ENCODE results near the gene C8G. TPM values are rescaled to one million over a fixed set of nuclear protein-coding genes. Genes with fewer than 3 reads are reported as not detected.

C8G gene
- total and polyA plus RNA-seq, 2 donors (not counting 1 experiment from before 2014, with no cell fraction given) = 1.7 to 2.8 TPM

DNA sequence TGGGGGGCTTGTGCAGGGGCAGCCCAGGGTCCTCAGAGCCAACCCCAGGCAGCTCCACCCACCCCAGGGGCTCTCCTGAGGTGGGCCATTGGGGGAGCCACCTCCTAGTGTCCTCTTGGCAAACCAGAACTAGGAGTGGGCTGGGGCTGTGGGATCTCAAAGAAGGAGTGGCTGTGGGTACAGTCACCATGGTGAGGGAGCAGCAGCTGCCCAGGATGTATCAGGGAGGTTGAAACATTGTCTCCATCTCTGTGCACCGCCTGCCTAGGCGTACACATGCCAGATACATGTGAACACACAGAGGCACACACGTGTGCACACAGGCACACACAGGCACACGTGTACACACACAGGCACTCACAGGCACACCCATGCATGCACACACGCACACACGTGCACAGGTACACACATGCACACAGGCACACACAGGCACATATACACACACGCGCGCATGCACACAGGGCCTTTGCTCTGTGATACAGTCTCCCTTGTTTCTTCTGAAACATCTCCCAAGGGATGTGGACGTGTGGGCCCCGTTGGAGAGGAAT lies 17.7 kb downstream of the C8G start:
- Mint-ChIP-seq H3K27me3 (peaks cover 5% of the 10 kb centered on the region), H3K9me3 (ENCODE audit: insufficient read depth) (no peaks in the 10 kb centered on the region), H3K4me3 (no peak overlapping the region), H3K27ac (peak overlapping the region; percentile 61), H3K4me1 (peaks cover 11% of the 10 kb centered on the region)
- WGBS (ENCODE audit: insufficient coverage) = 82% methylated on average over 7 of the region's 11 CpGs
- peaks cover 5 to 10% of the 10 kb centered on the region in 2 donors for H3K4me1 ChIP-seq (ENCODE audit: control insufficient read depth in 2 of 2, insufficient read depth in 2 of 2, low read length in 2 of 2)
- POLR2A ChIA-PET = no interaction called here
- ATAC-seq (ENCODE audit: low read depth) (no peak), DNase-seq (no peak)
- no peaks in the 10 kb centered on the region for H3K36me3 ChIP-seq (replicated peaks in 1 of 2; ENCODE audit: control extremely low read depth in 1 of 2, control insufficient read depth in 1 of 2, extremely low read depth in 1 of 2, insufficient read depth in 2 of 2, low read length in 1 of 2)
- H3K27me3 ChIP-seq (replicated peaks in 1 of 4; ENCODE audit: control extremely low read depth in 1 of 4, control insufficient read depth in 3 of 4, insufficient read depth in 4 of 4, low read length in 3 of 4) = peaks cover 0 to 7% (median under 1%) of the 10 kb centered on the region in 4 experiments
- H3K27ac ChIP-seq (ENCODE audit: low read length in 2 of 2) = no peak overlapping the region
- intact Hi-C loops (cut with micrococcal nuclease) = no loop called here
- CTCF ChIA-PET = no interaction called here
- H3K4me2 ChIP-seq (replicated peaks; ENCODE audit: low read depth, low read length, poor library complexity, severe bottlenecking) = no peak overlapping the region
- H3K9me3 ChIP-seq (ENCODE audit: control extremely low read depth in 1 of 3, control insufficient read depth in 2 of 3, insufficient read depth in 1 of 3, low read length in 2 of 3) = peaks cover 0 to 2% (median 0%) of the 10 kb centered on the region in 3 donors
- TF ChIP-seq CTCF (IDR thresholded peaks at IDR 0.05) = no peak
- no peak overlapping the region for H3K4me3 ChIP-seq (ENCODE audit: control extremely low read depth in 1 of 5, extremely low read depth in 1 of 5, insufficient read depth in 1 of 5, low read depth in 2 of 5, low read length in 4 of 5)
- no peak overlapping the region for H3K9ac ChIP-seq (ENCODE audit: low read length)
- H3K79me2 ChIP-seq (ENCODE audit: control insufficient read depth, insufficient read depth, low read length) = no peaks in the 10 kb centered on the region
- no peaks in the 10 kb centered on the region for H4K20me1 ChIP-seq (ENCODE audit: control insufficient read depth, insufficient read depth, low read length, poor library complexity, severe bottlenecking)
- no peak overlapping the region for H2AFZ ChIP-seq (ENCODE audit: insufficient read depth, low read depth, low read length, poor library complexity, severe bottlenecking)

- Histone ChIP-seq H3K4me1 (ENCODE audit: control insufficient read depth in 2 of 2, insufficient read depth in 2 of 2, low read length in 2 of 2) (peaks cover 5 to 10% of the 10 kb centered on the region in 2 donors), H3K27ac (ENCODE audit: low read length in 2 of 2) (no peak overlapping the region), H3K79me2 (ENCODE audit: control insufficient read depth, insufficient read depth, low read length) (no peaks in the 10 kb centered on the region), H2AFZ (ENCODE audit: insufficient read depth, low read depth, low read length, poor library complexity, severe bottlenecking) (no peak overlapping the region), H3K9ac (ENCODE audit: low read length) (no peak overlapping the region), H3K4me3 (ENCODE audit: control extremely low read depth in 1 of 5, extremely low read depth in 1 of 5, insufficient read depth in 1 of 5, low read depth in 2 of 5, low read length in 4 of 5) (no peak overlapping the region), H3K36me3 (replicated peaks in 1 of 2; ENCODE audit: control extremely low read depth in 1 of 2, control insufficient read depth in 1 of 2, extremely low read depth in 1 of 2, insufficient read depth in 2 of 2, low read length in 1 of 2) (no peaks in the 10 kb centered on the region), H4K20me1 (ENCODE audit: control insufficient read depth, insufficient read depth, low read length, poor library complexity, severe bottlenecking) (no peaks in the 10 kb centered on the region), H3K27me3 (replicated peaks in 1 of 4; ENCODE audit: control extremely low read depth in 1 of 4, control insufficient read depth in 3 of 4, insufficient read depth in 4 of 4, low read length in 3 of 4) (peaks cover 0 to 7% (median under 1%) of the 10 kb centered on the region in 4 experiments), H3K4me2 (replicated peaks; ENCODE audit: low read depth, low read length, poor library complexity, severe bottlenecking) (no peak overlapping the region), H3K9me3 (ENCODE audit: control extremely low read depth in 1 of 3, control insufficient read depth in 2 of 3, insufficient read depth in 1 of 3, low read length in 2 of 3) (peaks cover 0 to 2% (median 0%) of the 10 kb centered on the region in 3 donors)
- peaks cover 5% of the 10 kb centered on the region for H3K27me3 Mint-ChIP-seq
- 91% methylated on average over 15 of the region's 15 CpGs for WGBS (ENCODE audit: insufficient coverage)
- DNase-seq (no peak), ATAC-seq (ENCODE audit: low read depth) (no peak)
- H3K9me3 Mint-ChIP-seq (ENCODE audit: insufficient read depth) = no peaks in the 10 kb centered on the region
- TF ChIP-seq EZH2 (IDR thresholded peaks at IDR 0.05; ENCODE audit: borderline replicate concordance, insufficient read depth, low read depth, low read length, poor library complexity, severe bottlenecking) (no peak), CTCF (IDR thresholded peaks at IDR 0.05) (no peak)
- no peak overlapping the region for H3K4me3 Mint-ChIP-seq
- peaks cover 11% of the 10 kb centered on the region for H3K4me1 Mint-ChIP-seq
- H3K27ac Mint-ChIP-seq = no peak overlapping the region
- CTCF ChIA-PET = no interaction called here
- intact Hi-C loops (cut with micrococcal nuclease) = no loop called here
- POLR2A ChIA-PET = no interaction called here
Observed at GRCh38 chr9:136963341-136963740, 18.3 kb downstream of the C8G start.

All from B cell (primary cell).